GM12891 (cell line): Measurements from ENCODE around the gene NBEA.

Source experiments
- POLR2A ChIP-seq: IDR thresholded peaks from 2 replicates; pipeline ENCODE4 v1.6.1; 2011; ENCODE audit warnings: low read depth, low read length, control low read depth
- POLR2AphosphoS5 ChIP-seq: IDR thresholded peaks from 2 replicates; pipeline ENCODE4 v1.6.1; 2011; ENCODE audit warnings: low read depth, low read length, control low read depth
- TAF1 ChIP-seq: IDR thresholded peaks from 2 replicates; pipeline ENCODE4 v1.6.1; 2011; ENCODE audit warnings: low read depth, low read length, control low read depth

DNA sequence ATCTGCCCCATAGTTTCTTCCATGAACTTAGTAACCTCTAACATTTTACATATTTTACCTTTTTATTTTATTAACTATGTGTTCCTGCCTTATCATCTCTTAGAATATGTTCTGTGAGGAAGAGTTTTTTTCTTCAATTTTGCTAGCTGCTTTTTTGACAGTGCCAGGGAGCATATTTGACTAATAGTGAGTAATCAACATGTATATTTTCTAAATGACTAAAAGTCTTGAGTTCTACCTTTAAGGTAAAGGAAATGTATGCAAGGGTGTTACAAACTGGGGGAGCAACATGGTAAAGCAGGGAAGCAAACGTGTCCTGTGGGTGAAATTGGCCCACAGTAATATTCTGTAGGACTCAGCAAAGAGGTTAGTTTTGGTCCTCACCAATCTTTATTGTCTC lies 165.5 kb downstream of the NBEA start:
- TF ChIP-seq POLR2A (no peak), TAF1 (no peak), POLR2AphosphoS5 (no peak)
